ENCODE results near the gene RIMBP2. TPM values are rescaled to one million over a fixed set of nuclear protein-coding genes. Genes with fewer than 3 reads are reported as not detected.

The RIMBP2 gene
- polyA plus RNA-seq, 1 donor from 2014 or later: 14.6 TPM

DNA sequence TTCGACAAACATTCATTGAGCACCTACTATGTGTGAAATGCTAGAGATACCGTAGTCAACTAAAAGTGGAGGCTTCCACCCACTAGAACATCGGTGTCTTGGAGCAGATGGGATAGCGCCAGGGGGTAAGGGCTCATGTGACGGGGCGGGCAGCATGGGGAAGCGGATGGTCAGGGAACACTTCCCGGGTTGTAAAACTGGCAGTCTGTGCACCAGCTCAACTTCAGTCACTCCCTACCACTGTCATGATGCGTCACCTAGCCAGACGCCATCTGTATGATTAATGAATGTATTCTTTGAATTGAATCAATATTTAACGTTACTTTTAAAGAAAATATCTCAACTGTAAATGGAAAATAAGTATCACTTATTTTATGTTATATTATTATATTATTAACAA is 284.9 kb downstream of the RIMBP2 start:
- H2AFZ ChIP-seq (ENCODE audit: low read depth, low read length): no peak overlapping the region
- no peaks in the 10 kb centered on the region for H4K20me1 ChIP-seq (ENCODE audit: insufficient read depth)
- H3K9ac ChIP-seq (ENCODE audit: low read length): no peak overlapping the region
- no peak overlapping the region for H3K27ac ChIP-seq (ENCODE audit: low read length)
- H3K36me3 ChIP-seq (ENCODE audit: insufficient read depth, low read length): peaks cover 14% of the 10 kb centered on the region
- H3K4me2 ChIP-seq (ENCODE audit: low read length): no peak overlapping the region
- no peak overlapping the region for H3K4me3 ChIP-seq (ENCODE audit: low read length)
- TF ChIP-seq, protein P1, sequence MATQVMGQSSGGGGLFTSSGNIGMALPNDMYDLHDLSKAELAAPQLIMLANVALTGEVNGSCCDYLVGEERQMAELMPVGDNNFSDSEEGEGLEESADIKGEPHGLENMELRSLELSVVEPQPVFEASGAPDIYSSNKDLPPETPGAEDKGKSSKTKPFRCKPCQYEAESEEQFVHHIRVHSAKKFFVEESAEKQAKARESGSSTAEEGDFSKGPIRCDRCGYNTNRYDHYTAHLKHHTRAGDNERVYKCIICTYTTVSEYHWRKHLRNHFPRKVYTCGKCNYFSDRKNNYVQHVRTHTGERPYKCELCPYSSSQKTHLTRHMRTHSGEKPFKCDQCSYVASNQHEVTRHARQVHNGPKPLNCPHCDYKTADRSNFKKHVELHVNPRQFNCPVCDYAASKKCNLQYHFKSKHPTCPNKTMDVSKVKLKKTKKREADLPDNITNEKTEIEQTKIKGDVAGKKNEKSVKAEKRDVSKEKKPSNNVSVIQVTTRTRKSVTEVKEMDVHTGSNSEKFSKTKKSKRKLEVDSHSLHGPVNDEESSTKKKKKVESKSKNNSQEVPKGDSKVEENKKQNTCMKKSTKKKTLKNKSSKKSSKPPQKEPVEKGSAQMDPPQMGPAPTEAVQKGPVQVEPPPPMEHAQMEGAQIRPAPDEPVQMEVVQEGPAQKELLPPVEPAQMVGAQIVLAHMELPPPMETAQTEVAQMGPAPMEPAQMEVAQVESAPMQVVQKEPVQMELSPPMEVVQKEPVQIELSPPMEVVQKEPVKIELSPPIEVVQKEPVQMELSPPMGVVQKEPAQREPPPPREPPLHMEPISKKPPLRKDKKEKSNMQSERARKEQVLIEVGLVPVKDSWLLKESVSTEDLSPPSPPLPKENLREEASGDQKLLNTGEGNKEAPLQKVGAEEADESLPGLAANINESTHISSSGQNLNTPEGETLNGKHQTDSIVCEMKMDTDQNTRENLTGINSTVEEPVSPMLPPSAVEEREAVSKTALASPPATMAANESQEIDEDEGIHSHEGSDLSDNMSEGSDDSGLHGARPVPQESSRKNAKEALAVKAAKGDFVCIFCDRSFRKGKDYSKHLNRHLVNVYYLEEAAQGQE (IDR thresholded peaks at IDR 0.05; ENCODE audit: borderline replicate concordance): no peak
- TF ChIP-seq SMC3 (conservative IDR thresholded peaks at IDR 0.05; ENCODE audit: poor library complexity): no peak
- TF ChIP-seq, protein P2, sequence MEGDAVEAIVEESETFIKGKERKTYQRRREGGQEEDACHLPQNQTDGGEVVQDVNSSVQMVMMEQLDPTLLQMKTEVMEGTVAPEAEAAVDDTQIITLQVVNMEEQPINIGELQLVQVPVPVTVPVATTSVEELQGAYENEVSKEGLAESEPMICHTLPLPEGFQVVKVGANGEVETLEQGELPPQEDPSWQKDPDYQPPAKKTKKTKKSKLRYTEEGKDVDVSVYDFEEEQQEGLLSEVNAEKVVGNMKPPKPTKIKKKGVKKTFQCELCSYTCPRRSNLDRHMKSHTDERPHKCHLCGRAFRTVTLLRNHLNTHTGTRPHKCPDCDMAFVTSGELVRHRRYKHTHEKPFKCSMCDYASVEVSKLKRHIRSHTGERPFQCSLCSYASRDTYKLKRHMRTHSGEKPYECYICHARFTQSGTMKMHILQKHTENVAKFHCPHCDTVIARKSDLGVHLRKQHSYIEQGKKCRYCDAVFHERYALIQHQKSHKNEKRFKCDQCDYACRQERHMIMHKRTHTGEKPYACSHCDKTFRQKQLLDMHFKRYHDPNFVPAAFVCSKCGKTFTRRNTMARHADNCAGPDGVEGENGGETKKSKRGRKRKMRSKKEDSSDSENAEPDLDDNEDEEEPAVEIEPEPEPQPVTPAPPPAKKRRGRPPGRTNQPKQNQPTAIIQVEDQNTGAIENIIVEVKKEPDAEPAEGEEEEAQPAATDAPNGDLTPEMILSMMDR (IDR thresholded peaks at IDR 0.05; ENCODE audit: poor library complexity, severe bottlenecking): no peak
- no peak for TF ChIP-seq MXI1 (conservative IDR thresholded peaks at IDR 0.05; ENCODE audit: poor library complexity, severe bottlenecking)
- no peak for TF ChIP-seq POLR2AphosphoS5 (IDR thresholded peaks at IDR 0.05)
- no peak for TF ChIP-seq RAD21 (conservative IDR thresholded peaks at IDR 0.05)
- TF ChIP-seq EP300 (conservative IDR thresholded peaks at IDR 0.05; ENCODE audit: poor library complexity, severe bottlenecking): no peak
- TF ChIP-seq TAF1 (IDR thresholded peaks at IDR 0.05; ENCODE audit: low read depth): no peak
- no peak for TF ChIP-seq EZH2 (IDR thresholded peaks at IDR 0.05; ENCODE audit: borderline replicate concordance, insufficient read depth, low read length, poor library complexity, severe bottlenecking)
- H3K27me3 ChIP-seq (ENCODE audit: insufficient read depth, low read depth, low read length): no peaks in the 10 kb centered on the region
- no peaks in the 10 kb centered on the region for H3F3A ChIP-seq (ENCODE audit: insufficient read depth, low read length, poor library complexity, severe bottlenecking)
- no peaks in the 10 kb centered on the region for H3K9me2 ChIP-seq (ENCODE audit: insufficient read depth, low read length)
- no peaks in the 10 kb centered on the region for H3K79me2 ChIP-seq (replicated peaks; ENCODE audit: insufficient read depth, low read length)
- peaks cover 4% of the 10 kb centered on the region for H3K9me3 ChIP-seq (ENCODE audit: low read length)

DNA sequence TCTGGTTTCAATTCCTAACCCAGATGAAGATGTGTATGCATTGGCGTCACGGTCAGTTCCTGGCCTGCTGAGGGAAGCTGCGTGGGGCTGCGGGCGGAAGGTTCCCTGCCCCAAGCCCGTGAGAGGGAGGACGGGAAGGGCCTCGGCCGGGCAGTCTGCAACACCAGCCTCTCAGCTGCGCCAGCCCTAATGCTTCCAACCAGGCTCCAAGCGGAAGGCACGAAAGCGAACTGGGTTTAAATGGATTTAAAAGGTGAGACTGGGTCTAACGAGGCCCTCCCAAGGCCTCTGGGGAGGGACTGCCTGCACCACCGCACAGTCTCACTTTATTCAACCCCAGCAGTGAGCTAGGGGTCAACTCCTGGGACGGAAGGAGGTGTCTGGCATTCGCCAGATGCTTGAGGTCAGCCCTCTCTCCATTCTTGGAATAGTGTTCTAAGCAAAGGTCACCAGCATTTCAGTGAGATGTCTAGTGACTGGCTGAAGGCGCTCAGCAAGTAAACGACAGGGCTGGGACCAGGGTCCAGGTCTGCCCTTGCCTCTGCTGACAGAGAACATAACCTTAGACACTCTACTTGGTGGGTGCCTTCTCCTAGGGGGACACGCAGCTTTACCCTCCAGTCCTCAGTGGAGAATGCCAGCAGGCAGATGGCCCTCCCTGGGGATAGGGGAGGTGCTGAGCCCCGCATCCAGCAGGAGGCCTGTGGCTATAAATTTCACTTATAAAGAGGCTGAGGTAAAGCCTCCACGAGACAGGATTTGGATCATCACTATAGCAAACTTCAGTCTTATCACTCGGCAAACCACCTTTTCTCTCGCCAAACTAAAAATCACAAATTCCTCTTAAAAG is 286.2 kb downstream of the RIMBP2 start:
- no peak overlapping the region for H3K9ac ChIP-seq (ENCODE audit: low read length)
- H3K9me3 ChIP-seq (ENCODE audit: low read length): peaks cover 4% of the 10 kb centered on the region
- no peak overlapping the region for H3K27ac ChIP-seq (ENCODE audit: low read length)
- H3K27me3 ChIP-seq (ENCODE audit: insufficient read depth, low read depth, low read length): no peaks in the 10 kb centered on the region
- no peak overlapping the region for H3K4me3 ChIP-seq (ENCODE audit: low read length)
- H3K79me2 ChIP-seq (replicated peaks; ENCODE audit: insufficient read depth, low read length): no peaks in the 10 kb centered on the region
- no peak overlapping the region for H3K4me2 ChIP-seq (ENCODE audit: low read length)
- H3K36me3 ChIP-seq (ENCODE audit: insufficient read depth, low read length): peaks cover 14% of the 10 kb centered on the region
- H3K9me2 ChIP-seq (ENCODE audit: insufficient read depth, low read length): no peaks in the 10 kb centered on the region
- H4K20me1 ChIP-seq (ENCODE audit: insufficient read depth): no peaks in the 10 kb centered on the region
- H3F3A ChIP-seq (ENCODE audit: insufficient read depth, low read length, poor library complexity, severe bottlenecking): no peaks in the 10 kb centered on the region
- TF ChIP-seq, protein P1 (IDR thresholded peaks at IDR 0.05; ENCODE audit: borderline replicate concordance): no peak
- TF ChIP-seq, protein P2 (IDR thresholded peaks at IDR 0.05; ENCODE audit: poor library complexity, severe bottlenecking): no peak
- no peak for TF ChIP-seq SMC3 (conservative IDR thresholded peaks at IDR 0.05; ENCODE audit: poor library complexity)
- no peak for TF ChIP-seq POLR2AphosphoS5 (IDR thresholded peaks at IDR 0.05)
- TF ChIP-seq EP300 (conservative IDR thresholded peaks at IDR 0.05; ENCODE audit: poor library complexity, severe bottlenecking): no peak
- TF ChIP-seq RAD21 (conservative IDR thresholded peaks at IDR 0.05): no peak
- H2AFZ ChIP-seq (ENCODE audit: low read depth, low read length): no peak overlapping the region

Measured in neural cell (in vitro differentiated cells).